Fibroblast of mammary gland (primary cell): Measurements from ENCODE around the gene CNPY4.
A peak's percentile ranks its signal among the peaks of the same experiment; 100 is the strongest.

Source experiments
- DNase-seq: peaks from one replicate; pipeline ENCODE4 v3.0.0-alpha.2; 2010; ENCODE audit warnings: low read depth
- H3K4me3 ChIP-seq: 2 replicates; pipeline ENCODE4 v1.5.1; 2011; ENCODE audit warnings: low read depth, mild to moderate bottlenecking, low read length, moderate library complexity; ENCODE audit not compliant: control insufficient read depth
- CTCF ChIP-seq: conservative IDR thresholded peaks from 2 replicates; pipeline ENCODE4 v1.5.1; 2011; ENCODE audit warnings: low read depth, low read length, inconsistent platforms; ENCODE audit not compliant: control insufficient read depth, insufficient read depth

The CNPY4 gene

GRCh38 chr7:100158229-100159098 is 39.0 kb downstream of the CNPY4 start, which contains the start of gene TRAPPC14:
TSS of gene TRAPPC14 (minus strand) at chr7:100158723. CDS start at chr7:100158499, 224 bp downstream.
- peak; percentile 68 for DNase-seq
- no peak for TF ChIP-seq CTCF
- H3K4me3 ChIP-seq = peak within 1 kb of the TSS; percentile 57

GRCh38 chr7:100159099-100159623 is 39.7 kb downstream of the CNPY4 start:
- DNase-seq = peak; percentile 12
- peak overlapping the region; percentile 57 for H3K4me3 ChIP-seq
- no peak for TF ChIP-seq CTCF

GRCh38 chr7:100160067-100160466 is 40.6 kb downstream of the CNPY4 start:
- TF ChIP-seq CTCF = no peak
- DNase-seq = no peak
- H3K4me3 ChIP-seq = no peak overlapping the region

GRCh38 chr7:100163006-100163531 is 43.6 kb downstream of the CNPY4 start:
- no peak for DNase-seq
- TF ChIP-seq CTCF = no peak
- H3K4me3 ChIP-seq = no peak overlapping the region

- TF ChIP-seq CTCF = no peak
- H3K4me3 ChIP-seq = no peak overlapping the region
- DNase-seq = no peak
These were observed 44.4 kb downstream of the CNPY4 start for GRCh38 chr7:100163871-100164270.

GRCh38 chr7:100166317-100166940 is 47.0 kb downstream of the CNPY4 start:
- H3K4me3 ChIP-seq = no peak overlapping the region
- DNase-seq = no peak
- no peak for TF ChIP-seq CTCF
